Fibroblast of peridontal ligament (primary cell): ENCODE results near the gene ALB.

Experiments used
- DNase-seq: peaks from one replicate; pipeline ENCODE4 v3.0.0-alpha.2; 2010; ENCODE audit errors: extremely low read depth

The ALB gene

GRCh38 chr4:73429826-73430587 lies 25.9 kb downstream of the ALB start:
- DNase-seq = no peak

- no peak for DNase-seq
Measured at GRCh38 chr4:73431813-73432168, 27.7 kb downstream of the ALB start.

GRCh38 chr4:73432169-73433000 lies 28.3 kb downstream of the ALB start:
- no peak for DNase-seq

- no peak for DNase-seq
Measured at GRCh38 chr4:73433140-73433539, 29.1 kb downstream of the ALB start.

GRCh38 chr4:73434311-73434710 lies 30.2 kb downstream of the ALB start:
- peak; percentile 19 for DNase-seq

GRCh38 chr4:73435984-73436383 lies 31.9 kb downstream of the ALB start, which contains the start of gene AFP:
Gene AFP, plus strand, starts transcription at chr4:73436221. Its CDS starts 42 bp downstream, at chr4:73436263.
- no peak for DNase-seq

- DNase-seq = no peak
Measured at GRCh38 chr4:73436674-73437557, 32.8 kb downstream of the ALB start.

- DNase-seq = no peak
Measured at GRCh38 chr4:73437558-73437956, 33.5 kb downstream of the ALB start.

- no peak for DNase-seq
Measured at GRCh38 chr4:73438048-73438447, 34.0 kb downstream of the ALB start.

- DNase-seq = no peak
Measured at GRCh38 chr4:73438582-73439215, 34.6 kb downstream of the ALB start.

- no peak for DNase-seq
Measured at GRCh38 chr4:73439445-73439844, 35.4 kb downstream of the ALB start.

- no peak for DNase-seq
Measured at GRCh38 chr4:73439991-73440390, 35.9 kb downstream of the ALB start.

GRCh38 chr4:73440653-73441052 lies 36.6 kb downstream of the ALB start:
- DNase-seq = no peak

GRCh38 chr4:73442275-73442674 lies 38.2 kb downstream of the ALB start:
- DNase-seq = no peak

- DNase-seq = no peak
Measured at GRCh38 chr4:73443224-73443623, 39.1 kb downstream of the ALB start.

- no peak for DNase-seq
Measured at GRCh38 chr4:73445383-73446335, 41.6 kb downstream of the ALB start.

GRCh38 chr4:73446336-73446938 lies 42.4 kb downstream of the ALB start:
- peak; percentile 62 for DNase-seq

- peak; percentile 18 for DNase-seq
Measured at GRCh38 chr4:73447671-73448070, 43.6 kb downstream of the ALB start.

GRCh38 chr4:73448448-73449203 lies 44.5 kb downstream of the ALB start:
- DNase-seq = no peak
